ENCODE results near the gene GALNT2. TPM values are rescaled to one million over a fixed set of nuclear protein-coding genes. Genes with fewer than 3 reads are reported as not detected.

Gene GALNT2
- total and polyA plus RNA-seq, 7 donors: 43.7 to 88.7 (median 75.7) TPM

DNA sequence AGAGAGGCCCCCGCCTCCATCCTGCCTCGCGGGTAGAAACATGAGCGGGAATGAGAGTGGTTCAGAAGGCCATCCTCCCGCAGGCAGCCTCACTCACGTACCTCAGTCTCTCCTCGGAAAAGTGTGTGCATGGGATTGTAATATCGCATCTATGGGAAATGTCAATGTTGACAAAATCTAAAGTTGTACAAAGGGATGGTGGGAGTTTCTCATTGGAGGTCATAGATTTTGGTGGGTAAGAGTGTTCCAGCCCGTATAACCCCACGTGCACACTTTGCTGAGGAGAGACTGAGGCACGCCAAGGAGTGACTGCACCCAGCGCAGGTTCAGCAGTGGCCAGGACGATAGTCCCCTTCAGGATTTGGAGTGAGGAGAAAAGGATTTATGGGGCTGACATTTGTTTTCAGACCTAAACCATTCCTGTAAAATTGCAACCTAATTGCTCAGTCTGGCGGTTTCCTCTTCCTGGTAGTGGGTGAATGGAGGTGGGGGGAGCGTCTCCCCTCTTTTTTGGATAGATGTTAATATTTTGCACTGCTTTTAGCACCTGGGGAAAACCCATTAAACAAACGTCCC lies 59.6 kb downstream of the GALNT2 start:
- TF ChIP-seq, protein P1, sequence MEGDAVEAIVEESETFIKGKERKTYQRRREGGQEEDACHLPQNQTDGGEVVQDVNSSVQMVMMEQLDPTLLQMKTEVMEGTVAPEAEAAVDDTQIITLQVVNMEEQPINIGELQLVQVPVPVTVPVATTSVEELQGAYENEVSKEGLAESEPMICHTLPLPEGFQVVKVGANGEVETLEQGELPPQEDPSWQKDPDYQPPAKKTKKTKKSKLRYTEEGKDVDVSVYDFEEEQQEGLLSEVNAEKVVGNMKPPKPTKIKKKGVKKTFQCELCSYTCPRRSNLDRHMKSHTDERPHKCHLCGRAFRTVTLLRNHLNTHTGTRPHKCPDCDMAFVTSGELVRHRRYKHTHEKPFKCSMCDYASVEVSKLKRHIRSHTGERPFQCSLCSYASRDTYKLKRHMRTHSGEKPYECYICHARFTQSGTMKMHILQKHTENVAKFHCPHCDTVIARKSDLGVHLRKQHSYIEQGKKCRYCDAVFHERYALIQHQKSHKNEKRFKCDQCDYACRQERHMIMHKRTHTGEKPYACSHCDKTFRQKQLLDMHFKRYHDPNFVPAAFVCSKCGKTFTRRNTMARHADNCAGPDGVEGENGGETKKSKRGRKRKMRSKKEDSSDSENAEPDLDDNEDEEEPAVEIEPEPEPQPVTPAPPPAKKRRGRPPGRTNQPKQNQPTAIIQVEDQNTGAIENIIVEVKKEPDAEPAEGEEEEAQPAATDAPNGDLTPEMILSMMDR (IDR thresholded peaks at IDR 0.05): no peak
- intact Hi-C loops (cut with DNase I): no loop called here
- Histone ChIP-seq H3K9me3 (no peaks in the 10 kb centered on the region), H3K27ac (no peak overlapping the region), H3K4me1 (peaks cover 55% of the 10 kb centered on the region), H3K4me3 (no peak overlapping the region), H3K27me3 (ENCODE audit: insufficient read depth in 3 of 3, low read length in 2 of 3) (no peaks in the 10 kb centered on the region), H3K36me3 (ENCODE audit: insufficient read depth in 1 of 2, low read depth in 1 of 2) (no peaks in the 10 kb centered on the region)
- DNase-seq: no peak
- no peak for ATAC-seq
- WGBS, 3 donors: 89 to 90% (median 90%) methylated on average over 16 of the region's 16 CpGs

DNA sequence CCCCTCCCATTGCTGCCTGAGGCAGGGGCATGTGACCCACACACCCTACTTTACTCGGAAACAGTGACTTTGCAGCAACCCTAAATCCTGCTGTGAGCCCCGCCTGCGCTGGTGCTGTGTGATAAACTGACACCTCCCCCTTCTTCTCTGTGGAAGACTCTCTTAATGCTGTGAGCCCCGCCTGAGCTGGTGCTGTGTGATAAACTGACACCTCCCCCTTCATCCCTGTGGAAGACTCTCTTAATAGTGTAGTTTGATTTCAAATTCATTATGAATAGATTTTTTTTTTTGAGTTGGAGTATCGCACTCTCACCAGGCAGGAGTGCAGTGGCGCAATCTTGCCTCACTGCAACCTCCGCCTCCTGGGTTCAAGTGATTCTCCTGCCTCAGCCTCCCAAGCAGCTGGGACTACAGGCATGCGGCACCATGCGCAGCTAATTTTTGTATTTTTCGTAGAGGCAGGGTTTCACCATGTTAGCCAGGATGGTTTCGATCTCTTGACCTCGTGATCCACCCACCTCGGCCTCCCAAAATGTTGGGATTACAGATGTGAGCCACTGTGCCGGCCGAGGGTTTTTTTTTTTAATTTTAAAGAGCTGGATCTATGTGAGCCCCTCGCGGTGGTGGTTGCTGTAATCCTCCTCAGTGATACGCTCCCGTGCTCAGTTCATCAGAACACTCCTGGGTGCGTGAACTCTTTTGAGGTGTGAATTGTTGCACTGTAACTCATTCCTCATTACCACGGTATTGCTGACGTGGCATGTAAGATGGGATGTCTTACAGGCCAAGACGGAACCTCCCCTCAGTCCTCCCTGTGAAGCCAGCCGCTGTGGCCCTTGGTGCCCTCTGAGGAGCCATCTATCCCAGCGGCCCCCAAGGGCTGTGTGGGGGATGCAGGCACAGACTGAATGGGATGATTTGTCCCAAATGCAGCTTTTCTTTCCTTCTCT lies 60.3 kb downstream of the GALNT2 start:
- DNase-seq (no peak), ATAC-seq (peak in 1 of 4 donors; percentile 16)
- Histone ChIP-seq H3K36me3 (ENCODE audit: insufficient read depth in 1 of 2, low read depth in 1 of 2) (no peaks in the 10 kb centered on the region), H3K4me3 (no peak overlapping the region), H3K9me3 (no peaks in the 10 kb centered on the region), H3K27ac (no peak overlapping the region), H3K27me3 (ENCODE audit: insufficient read depth in 3 of 3, low read length in 2 of 3) (no peaks in the 10 kb centered on the region), H3K4me1 (peaks cover 55% of the 10 kb centered on the region)
- TF ChIP-seq, protein P1 (IDR thresholded peaks at IDR 0.05): no peak
- 85 to 91% (median 86%) methylated on average over 25 of the region's 25 CpGs for WGBS, 3 donors
- intact Hi-C loops (cut with DNase I): no loop called here

DNA sequence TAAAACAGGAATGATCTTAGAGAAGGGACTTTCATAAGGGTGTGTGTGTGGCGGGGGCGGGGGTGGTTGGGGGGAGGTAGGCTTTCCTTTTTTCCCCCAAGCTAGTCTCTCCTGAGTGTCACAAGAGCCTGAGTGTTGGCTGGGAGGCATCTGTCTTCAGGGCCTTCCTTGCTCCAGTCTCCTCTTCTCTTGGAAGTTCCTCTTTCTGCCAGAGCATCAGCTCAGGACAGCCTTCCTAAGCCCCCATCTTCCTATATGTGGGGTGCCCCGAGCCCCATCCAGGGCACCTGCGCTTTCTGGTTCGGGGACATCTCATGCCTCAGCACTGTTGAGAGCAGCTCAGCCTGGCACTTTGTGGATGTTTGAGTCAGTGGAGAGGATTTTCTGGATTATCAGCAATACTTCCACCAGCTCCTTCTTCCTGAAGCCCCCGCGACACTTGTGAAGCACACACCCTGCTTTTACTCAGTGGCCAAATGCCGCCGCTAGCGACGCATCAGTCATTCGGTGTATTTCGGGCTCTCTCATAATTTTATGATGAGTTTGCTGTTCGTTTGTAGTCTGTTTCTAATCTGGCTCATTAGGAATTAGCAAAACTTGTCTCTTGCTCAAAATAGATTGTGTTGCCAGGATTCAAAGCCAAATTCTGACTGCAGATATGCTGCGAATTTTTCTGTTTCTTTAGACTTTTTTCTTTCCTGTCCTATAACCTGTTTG lies 61.7 kb downstream of the GALNT2 start:
- no peaks in the 10 kb centered on the region for H3K27me3 ChIP-seq (ENCODE audit: insufficient read depth in 3 of 3, low read length in 2 of 3)
- DNase-seq: no peak
- intact Hi-C loops (cut with DNase I): no loop called here
- H3K36me3 ChIP-seq (ENCODE audit: insufficient read depth in 1 of 2, low read depth in 1 of 2): no peaks in the 10 kb centered on the region
- H3K9me3 ChIP-seq: no peaks in the 10 kb centered on the region
- no peak overlapping the region for H3K4me3 ChIP-seq
- WGBS, 3 donors: 65 to 84% (median 72%) methylated on average over 15 of the region's 15 CpGs
- H3K4me1 ChIP-seq: peaks cover 43% of the 10 kb centered on the region
- no peak overlapping the region for H3K27ac ChIP-seq
- ATAC-seq: no peak
- TF ChIP-seq, protein P1 (IDR thresholded peaks at IDR 0.05): no peak

DNA sequence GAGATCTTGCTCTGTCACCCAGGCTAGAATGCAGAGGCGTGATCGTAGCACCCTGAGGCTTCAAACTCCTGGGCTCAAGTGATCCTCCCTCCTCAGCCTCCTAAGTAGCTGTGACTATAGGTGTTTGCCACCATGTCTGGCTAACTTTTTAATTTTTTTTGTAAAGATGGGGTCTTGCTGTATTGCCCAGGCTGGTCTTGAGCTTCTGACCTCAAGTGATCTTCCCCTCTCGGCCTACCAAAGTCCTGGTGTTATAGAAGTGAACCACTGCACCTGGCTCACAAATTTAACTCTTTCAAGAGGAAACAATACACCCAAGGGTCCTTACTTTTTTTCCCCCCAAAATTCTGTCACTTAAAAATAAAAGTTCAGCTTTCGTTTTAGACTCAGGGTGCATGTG lies 62.3 kb downstream of the GALNT2 start:
- Histone ChIP-seq H3K27me3 (ENCODE audit: insufficient read depth in 3 of 3, low read length in 2 of 3) (no peaks in the 10 kb centered on the region), H3K4me3 (no peak overlapping the region), H3K27ac (no peak overlapping the region), H3K9me3 (no peaks in the 10 kb centered on the region), H3K4me1 (peaks cover 37% of the 10 kb centered on the region), H3K36me3 (ENCODE audit: insufficient read depth in 1 of 2, low read depth in 1 of 2) (no peaks in the 10 kb centered on the region)
- ATAC-seq (no peak), DNase-seq (no peak)
- TF ChIP-seq, protein P1 (IDR thresholded peaks at IDR 0.05): no peak
- intact Hi-C loops (cut with DNase I): no loop called here
- WGBS, 3 donors: 96 to 100% (median 96%) methylated on average over 4 of the region's 4 CpGs

Measured in psoas muscle (tissue), 8 donors.